Skin epidermis (tissue), 12 donors: Measurements from ENCODE around the gene FAM199X.
"Not testable (repeated sequence)": the region's sequence is repeated elsewhere in the genome, so short reads cannot be mapped to it uniquely, and the experiment has no call there.

Experiments used
- H3K27ac ChIP-seq, 21 experiments: fragments of 200-600 bp; sonication (generic) in 11 of 21; one replicate each; pipeline ENCODE4 v1.5.0; 2020; ENCODE audit warnings: mild to moderate bottlenecking in 3 of 21, inconsistent platforms in 2 of 21, moderate library complexity in 2 of 21
- H3K4me3 ChIP-seq, 7 experiments: fragments of 200-600 bp; sonication (generic) in 2 of 7; one replicate each; pipeline ENCODE4 v1.5.0; 2020; ENCODE audit warnings: inconsistent platforms in 2 of 7, mild to moderate bottlenecking in 2 of 7, moderate library complexity in 1 of 7

Gene FAM199X

GRCh38 chrX:104183685-104184084, 17.4 kb downstream of the FAM199X start:
- H3K4me3 ChIP-seq = no peak overlapping the region
- no peak overlapping the region for H3K27ac ChIP-seq

- Histone ChIP-seq H3K27ac (no peak overlapping the region), H3K4me3 (no peak overlapping the region)
These were observed 21.7 kb downstream of the FAM199X start for GRCh38 chrX:104187931-104188330.

GRCh38 chrX:104189837-104190236, 23.6 kb downstream of the FAM199X start:
- no peak overlapping the region for H3K4me3 ChIP-seq
- H3K27ac ChIP-seq = no peak overlapping the region

GRCh38 chrX:104193485-104193884, 27.2 kb downstream of the FAM199X start:
- no peak overlapping the region for H3K4me3 ChIP-seq
- no peak overlapping the region for H3K27ac ChIP-seq

- no peak overlapping the region for H3K4me3 ChIP-seq
- H3K27ac ChIP-seq = no peak overlapping the region
These were observed 28.8 kb downstream of the FAM199X start for GRCh38 chrX:104195013-104195412.

GRCh38 chrX:104195489-104196084, 29.3 kb downstream of the FAM199X start:
- Histone ChIP-seq H3K4me3 (no peak overlapping the region), H3K27ac (no peak overlapping the region)

- Histone ChIP-seq H3K4me3 (no peak overlapping the region), H3K27ac (no peak overlapping the region)
These were observed 39.3 kb downstream of the FAM199X start for GRCh38 chrX:104205548-104205947.

- no peak overlapping the region for H3K27ac ChIP-seq
- H3K4me3 ChIP-seq = no peak overlapping the region
These were observed 44.9 kb downstream of the FAM199X start for GRCh38 chrX:104211187-104211586.

- not testable (repeated sequence) for H3K27ac ChIP-seq, H3K4me3 ChIP-seq
These were observed 63.8 kb downstream of the FAM199X start for GRCh38 chrX:104230060-104230459.
